OCI-LY1 (cell line): ENCODE measurements around the gene MICAL2.

Experiments used
- H2AFZ ChIP-seq: fragments of 200-600 bp; sonication (generic), shearing (Covaris generic); 2 replicates; pipeline ENCODE4 v1.6.0; 2014; ENCODE audit warnings: antibody characterized with exemption, mild to moderate bottlenecking, low read length
- H3F3A ChIP-seq: fragments of 200-600 bp; sonication (generic), shearing (Covaris generic); 2 replicates; pipeline ENCODE4 v1.6.0; 2014; ENCODE audit warnings: mild to moderate bottlenecking, antibody characterized with exemption, low read length, moderate library complexity; ENCODE audit not compliant: insufficient read depth
- H3K27ac ChIP-seq: fragments of 200-600 bp; sonication (generic); 2 replicates; pipeline ENCODE4 v1.5.1; 2014; ENCODE audit warnings: low read length, mixed run types, mild to moderate bottlenecking, low read depth; ENCODE audit not compliant: poor library complexity, severe bottlenecking
- H3K27me3 ChIP-seq: fragments of 200-600 bp; sonication (generic); 2 replicates; pipeline ENCODE4 v1.6.0; 2014; ENCODE audit warnings: antibody characterized with exemption, mild to moderate bottlenecking, low read length, moderate library complexity; ENCODE audit not compliant: insufficient read depth
- H3K36me3 ChIP-seq: fragments of 200-600 bp; sonication (generic); 2 replicates; pipeline ENCODE4 v1.6.1; 2014; ENCODE audit warnings: mild to moderate bottlenecking, antibody characterized with exemption, low read length, moderate library complexity, mixed read lengths; ENCODE audit not compliant: insufficient read depth
- H3K4me1 ChIP-seq: fragments of 200-600 bp; sonication (generic); 2 replicates; pipeline ENCODE4 v1.5.1; 2014; ENCODE audit warnings: mild to moderate bottlenecking, low read length, moderate library complexity; ENCODE audit not compliant: insufficient read depth, severe bottlenecking
- H3K4me2 ChIP-seq: fragments of 200-600 bp; sonication (generic), shearing (Covaris generic); 2 replicates; pipeline ENCODE4 v1.6.1; 2014; ENCODE audit warnings: low read length
- H3K4me3 ChIP-seq: fragments of 200-600 bp; sonication (generic); 2 replicates; pipeline ENCODE4 v1.5.1; 2014; ENCODE audit warnings: low read length, low read depth, mild to moderate bottlenecking, mixed read lengths; ENCODE audit not compliant: poor library complexity, severe bottlenecking
- H3K79me2 ChIP-seq: fragments of 200-600 bp; shearing (Covaris generic); 2 replicates; pipeline ENCODE4 v1.6.1; 2016; ENCODE audit warnings: mixed run types, low read length, mixed read lengths; ENCODE audit not compliant: insufficient read depth
- H3K9ac ChIP-seq: fragments of 200-600 bp; sonication (generic), shearing (Covaris generic); 2 replicates; pipeline ENCODE4 v1.6.1; 2014; ENCODE audit warnings: mild to moderate bottlenecking, low read length, mixed read lengths
- H3K9me2 ChIP-seq: fragments of 200-600 bp; sonication (generic), shearing (Covaris generic); 2 replicates; pipeline ENCODE4 v1.6.1; 2014; ENCODE audit warnings: low read depth, mild to moderate bottlenecking, low read length, mixed read lengths
- H3K9me3 ChIP-seq: fragments of 200-600 bp; shearing (Covaris generic); 2 replicates; pipeline ENCODE4 v1.6.1; 2014; ENCODE audit warnings: low read length, mixed read lengths
- H4K20me1 ChIP-seq: fragments of 200-600 bp; sonication (generic), shearing (Covaris generic); 2 replicates; pipeline ENCODE4 v1.6.0; 2016; ENCODE audit warnings: mild to moderate bottlenecking, low read length; ENCODE audit not compliant: insufficient read depth
- CTCF ChIP-seq: fragments of 200-600 bp; sonication (generic), shearing (Covaris generic); IDR thresholded peaks from 2 replicates; pipeline ENCODE4 v1.5.1; 2017; ENCODE audit warnings: mild to moderate bottlenecking, antibody characterized with exemption, low read length, moderate library complexity, mixed read lengths
- EZH2 ChIP-seq: fragments of 200-600 bp; sonication (generic), shearing (Covaris generic); IDR thresholded peaks from 2 replicates; pipeline ENCODE4 v1.8.0; 2017; ENCODE audit warnings: borderline replicate concordance, mixed run types, mild to moderate bottlenecking, antibody characterized with exemption, low read length, moderate library complexity, mixed read lengths

The MICAL2 gene

GRCh38 chr11:12189543-12190235 lies 79.3 kb downstream of the MICAL2 start:
- TF ChIP-seq EZH2 (no peak), CTCF (no peak)
- Histone ChIP-seq H3K27me3 (no peaks in the 10 kb centered on the region), H3K4me1 (no peaks in the 10 kb centered on the region), H3K9me3 (no peaks in the 10 kb centered on the region), H3K36me3 (no peaks in the 10 kb centered on the region), H3K4me3 (no peak overlapping the region), H4K20me1 (no peaks in the 10 kb centered on the region), H2AFZ (no peak overlapping the region), H3F3A (no peaks in the 10 kb centered on the region), H3K4me2 (no peak overlapping the region), H3K79me2 (no peaks in the 10 kb centered on the region), H3K9ac (no peak overlapping the region), H3K9me2 (no peaks in the 10 kb centered on the region), H3K27ac (no peak overlapping the region)

GRCh38 chr11:12190511-12190910 lies 80.1 kb downstream of the MICAL2 start:
- Histone ChIP-seq H2AFZ (no peak overlapping the region), H3K27me3 (no peaks in the 10 kb centered on the region), H3K9me3 (no peaks in the 10 kb centered on the region), H3F3A (no peaks in the 10 kb centered on the region), H3K4me2 (no peak overlapping the region), H3K79me2 (no peaks in the 10 kb centered on the region), H3K4me3 (no peak overlapping the region), H3K9ac (no peak overlapping the region), H3K4me1 (no peaks in the 10 kb centered on the region), H3K9me2 (no peaks in the 10 kb centered on the region), H3K36me3 (no peaks in the 10 kb centered on the region), H4K20me1 (no peaks in the 10 kb centered on the region), H3K27ac (no peak overlapping the region)
- TF ChIP-seq EZH2, result no peak
- no peak for TF ChIP-seq CTCF

- Histone ChIP-seq H3K36me3 (no peaks in the 10 kb centered on the region), H3K9me3 (no peaks in the 10 kb centered on the region), H3K4me3 (no peak overlapping the region), H2AFZ (no peak overlapping the region), H3K27me3 (no peaks in the 10 kb centered on the region), H3K4me1 (no peaks in the 10 kb centered on the region), H3K4me2 (no peak overlapping the region), H4K20me1 (no peaks in the 10 kb centered on the region), H3K27ac (no peak overlapping the region), H3K9me2 (no peaks in the 10 kb centered on the region), H3K79me2 (no peaks in the 10 kb centered on the region), H3K9ac (no peak overlapping the region), H3F3A (no peaks in the 10 kb centered on the region)
- TF ChIP-seq CTCF (no peak), EZH2 (no peak)
Measured at GRCh38 chr11:12192794-12193514, 82.6 kb downstream of the MICAL2 start.
